ENCODE measurements around the gene DUSP3. TPM values are rescaled to one million over a fixed set of nuclear protein-coding genes. Genes with fewer than 3 reads are reported as not detected.

Gene DUSP3
- total RNA-seq, 4 donors from 2014 or later: 37.1 to 120 (median 87.1) TPM

GRCh38 chr17:43737722-43738121, 41.1 kb downstream of the DUSP3 start:
- H3K27ac ChIP-seq: no peak overlapping the region
- TF ChIP-seq POLR2A (IDR thresholded peaks at IDR 0.05) (no peak), CTCF (IDR thresholded peaks at IDR 0.05) (no peak)
- H3K4me3 ChIP-seq: no peak overlapping the region
- no peaks in the 10 kb centered on the region for H3K4me1 ChIP-seq
- no peaks in the 10 kb centered on the region for H3K9me3 ChIP-seq
- no peak for DNase-seq
- H3K36me3 ChIP-seq: no peaks in the 10 kb centered on the region
- no peaks in the 10 kb centered on the region for H3K27me3 ChIP-seq

- no peak overlapping the region for H3K4me3 ChIP-seq
- H3K36me3 ChIP-seq: no peaks in the 10 kb centered on the region
- H3K27ac ChIP-seq: no peak overlapping the region
- H3K4me1 ChIP-seq: no peaks in the 10 kb centered on the region
- no peaks in the 10 kb centered on the region for H3K27me3 ChIP-seq
- no peak for DNase-seq
- TF ChIP-seq CTCF (IDR thresholded peaks at IDR 0.05) (no peak), POLR2A (IDR thresholded peaks at IDR 0.05) (no peak)
- no peaks in the 10 kb centered on the region for H3K9me3 ChIP-seq
Observed at GRCh38 chr17:43736389-43736788, 42.4 kb downstream of the DUSP3 start.

GRCh38 chr17:43734376-43734775, 44.4 kb downstream of the DUSP3 start:
- H3K9me3 ChIP-seq: no peaks in the 10 kb centered on the region
- no peak overlapping the region for H3K4me3 ChIP-seq
- H3K4me1 ChIP-seq: no peaks in the 10 kb centered on the region
- no peak for DNase-seq
- TF ChIP-seq CTCF (IDR thresholded peaks at IDR 0.05) (no peak), POLR2A (IDR thresholded peaks at IDR 0.05) (no peak)
- H3K27ac ChIP-seq: no peak overlapping the region
- H3K36me3 ChIP-seq: no peaks in the 10 kb centered on the region
- H3K27me3 ChIP-seq: no peaks in the 10 kb centered on the region

GRCh38 chr17:43733956-43734355, 44.8 kb downstream of the DUSP3 start:
- TF ChIP-seq POLR2A (IDR thresholded peaks at IDR 0.05) (no peak), CTCF (IDR thresholded peaks at IDR 0.05) (no peak)
- no peak for DNase-seq
- H3K36me3 ChIP-seq: no peaks in the 10 kb centered on the region

GRCh38 chr17:43732958-43733357, 45.8 kb downstream of the DUSP3 start:
- Histone ChIP-seq H3K27ac (no peak overlapping the region), H3K36me3 (no peaks in the 10 kb centered on the region), H3K27me3 (no peaks in the 10 kb centered on the region), H3K9me3 (no peaks in the 10 kb centered on the region), H3K4me3 (no peak overlapping the region), H3K4me1 (no peaks in the 10 kb centered on the region)
- no peak for DNase-seq
- TF ChIP-seq POLR2A (IDR thresholded peaks at IDR 0.05) (no peak), CTCF (IDR thresholded peaks at IDR 0.05) (no peak)

More at GRCh38 chr17:43733956-43734355, 44.8 kb downstream of the DUSP3 start:
- Histone ChIP-seq H3K4me1 (no peaks in the 10 kb centered on the region), H3K9me3 (no peaks in the 10 kb centered on the region), H3K4me3 (no peak overlapping the region), H3K27ac (no peak overlapping the region), H3K27me3 (no peaks in the 10 kb centered on the region)

- H3K4me3 ChIP-seq: no peak overlapping the region
- H3K4me1 ChIP-seq: no peaks in the 10 kb centered on the region
- no peaks in the 10 kb centered on the region for H3K27me3 ChIP-seq
- no peaks in the 10 kb centered on the region for H3K36me3 ChIP-seq
- no peaks in the 10 kb centered on the region for H3K9me3 ChIP-seq
- TF ChIP-seq POLR2A (IDR thresholded peaks at IDR 0.05) (no peak), CTCF (IDR thresholded peaks at IDR 0.05) (no peak)
- DNase-seq: no peak
- H3K27ac ChIP-seq: no peak overlapping the region
Observed at GRCh38 chr17:43728081-43728480, 50.7 kb downstream of the DUSP3 start.

All from Peyer's patch (tissue), 4 donors.